GM19438 (cell line): ENCODE results near the gene RBM15.

Experiments
- ATAC-seq: cut with Tn5 transposase; IDR thresholded peaks from one replicate; pipeline ENCODE4 v1.9.1; 2021; ENCODE audit warnings: low read depth; ENCODE audit not compliant: unreplicated experiment

RBM15 gene

GRCh38 chr1:110348771-110349170 lies 9.6 kb downstream of the RBM15 start:
- ATAC-seq = no peak

DNA sequence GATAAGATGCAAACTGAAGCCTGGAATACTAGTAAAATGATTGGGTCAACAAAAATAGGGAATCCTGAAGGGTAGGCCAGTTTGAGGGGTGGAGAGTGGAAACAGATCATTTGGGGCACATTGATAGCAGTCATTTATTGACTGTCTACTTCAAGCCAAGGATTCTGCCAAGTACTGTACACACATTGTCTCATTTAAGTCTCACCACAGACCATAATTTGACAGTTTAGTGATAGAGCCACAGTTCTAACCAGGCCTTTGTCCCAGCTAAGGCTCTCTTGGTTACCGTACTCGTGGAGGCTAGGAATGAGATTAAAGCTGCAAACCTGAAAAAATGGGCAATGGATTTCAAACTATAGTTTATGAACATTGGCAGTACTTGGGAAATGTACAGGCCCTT lies 11.2 kb downstream of the RBM15 start:
- ATAC-seq = no peak

GRCh38 chr1:110355321-110355720 lies 16.1 kb downstream of the RBM15 start:
- no peak for ATAC-seq

DNA sequence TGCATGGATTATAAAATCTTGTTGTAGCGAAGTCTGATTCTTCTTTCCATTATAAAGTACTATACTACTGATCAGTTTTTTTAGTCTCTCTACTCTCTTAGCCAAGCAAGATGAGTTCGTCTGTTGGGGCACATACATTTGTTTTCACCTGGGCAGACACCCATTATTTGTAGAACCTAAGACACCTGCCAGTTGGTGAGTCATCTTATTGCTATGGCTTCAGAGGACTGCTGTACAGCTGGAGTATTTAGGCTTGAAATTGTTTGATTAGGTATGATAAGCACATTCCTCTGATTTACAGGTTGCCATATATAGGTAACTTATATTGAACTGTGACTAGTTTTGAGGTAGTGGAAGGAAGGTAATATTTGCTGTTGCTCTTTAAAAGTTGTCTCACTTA lies 17.2 kb downstream of the RBM15 start:
- ATAC-seq = no peak

- no peak for ATAC-seq
Measured at GRCh38 chr1:110360431-110360830, 21.3 kb downstream of the RBM15 start.

DNA sequence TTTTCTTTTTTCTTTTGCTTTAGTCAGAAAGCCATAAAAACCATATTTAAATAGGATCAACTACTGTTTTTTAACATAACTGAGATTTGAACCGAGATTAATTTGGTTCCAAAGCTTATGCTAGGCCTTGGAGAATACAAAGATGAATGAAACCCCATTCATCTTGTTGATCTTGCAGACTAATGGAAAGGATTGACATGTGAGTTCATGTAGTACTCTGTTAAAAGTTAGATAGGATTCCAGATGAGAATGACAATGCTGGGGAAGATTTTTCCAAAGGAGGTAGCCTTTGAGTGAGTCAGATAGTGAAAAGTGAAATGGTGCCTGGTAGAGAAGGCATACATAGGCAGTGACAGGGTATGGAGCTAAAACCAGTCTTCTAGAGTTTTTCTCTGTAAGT lies 22.7 kb downstream of the RBM15 start:
- no peak for ATAC-seq

- no peak for ATAC-seq
Measured at GRCh38 chr1:110364221-110364620, 25.0 kb downstream of the RBM15 start.

DNA sequence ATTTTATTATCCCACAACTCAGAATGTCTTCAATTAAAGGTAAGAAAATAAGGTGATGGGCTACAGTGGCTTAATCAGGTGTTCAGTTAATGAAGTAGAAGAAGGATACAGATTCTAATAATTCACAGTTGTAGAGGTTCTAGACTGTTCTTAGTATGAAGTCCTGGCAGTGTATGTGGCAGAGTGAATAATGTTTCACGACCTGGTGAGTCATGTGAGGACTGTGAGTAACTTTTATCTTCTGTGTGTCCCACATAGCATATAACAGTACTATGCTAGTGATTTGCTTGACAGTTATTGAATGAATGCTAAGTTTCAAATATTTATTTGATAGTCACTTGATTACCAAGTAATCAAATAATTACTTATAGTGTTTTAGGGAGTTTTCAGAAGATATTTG lies 31.6 kb downstream of the RBM15 start:
- no peak for ATAC-seq

DNA sequence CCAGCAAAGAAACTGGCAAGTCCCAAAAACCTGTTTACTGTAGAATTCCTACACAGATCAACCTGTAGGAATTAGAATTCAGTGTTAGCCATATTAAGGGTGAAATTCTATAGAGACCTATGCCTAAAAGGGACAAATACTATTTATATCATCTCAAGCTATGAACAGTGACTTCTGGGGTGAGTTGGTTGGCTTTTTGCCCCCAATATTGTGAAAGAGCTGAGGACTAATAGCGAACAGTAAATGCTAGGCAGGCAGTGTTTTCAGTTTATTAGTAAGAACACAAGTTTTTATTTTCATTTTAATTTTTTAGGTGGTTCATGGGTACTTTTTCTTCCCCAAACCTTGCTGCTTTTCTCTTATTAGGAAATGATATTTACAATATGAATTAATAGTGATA lies 36.3 kb downstream of the RBM15 start:
- ATAC-seq = no peak

DNA sequence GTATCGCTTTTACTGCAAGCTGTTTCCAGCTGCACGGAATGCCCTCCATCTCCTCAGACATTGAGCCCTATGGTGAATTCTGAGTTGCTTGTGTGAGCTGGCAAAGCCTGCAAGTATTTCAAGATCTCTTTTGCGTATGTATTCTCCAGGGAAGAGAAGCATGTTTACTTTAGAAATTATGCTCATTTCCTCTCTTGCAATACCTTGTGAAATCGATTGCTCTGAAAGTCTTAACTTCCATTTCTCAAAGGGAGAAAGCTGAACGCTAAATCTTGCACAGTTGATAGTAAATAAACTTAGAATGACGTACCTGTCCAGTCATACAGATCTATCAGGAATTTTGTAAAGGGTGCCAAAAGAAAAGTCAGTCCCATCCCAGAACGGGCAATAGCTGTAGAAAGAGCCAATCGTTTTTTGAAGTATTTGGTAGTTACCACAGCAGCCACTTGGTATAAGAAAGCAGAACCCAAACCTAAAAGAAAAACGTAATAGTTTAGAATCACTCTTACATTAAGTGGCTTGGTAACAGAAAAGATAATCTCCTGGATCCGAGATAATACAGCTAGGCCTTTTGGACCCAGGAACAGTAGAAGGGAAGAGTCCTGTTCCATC lies 41.6 kb downstream of the RBM15 start:
- no peak for ATAC-seq

DNA sequence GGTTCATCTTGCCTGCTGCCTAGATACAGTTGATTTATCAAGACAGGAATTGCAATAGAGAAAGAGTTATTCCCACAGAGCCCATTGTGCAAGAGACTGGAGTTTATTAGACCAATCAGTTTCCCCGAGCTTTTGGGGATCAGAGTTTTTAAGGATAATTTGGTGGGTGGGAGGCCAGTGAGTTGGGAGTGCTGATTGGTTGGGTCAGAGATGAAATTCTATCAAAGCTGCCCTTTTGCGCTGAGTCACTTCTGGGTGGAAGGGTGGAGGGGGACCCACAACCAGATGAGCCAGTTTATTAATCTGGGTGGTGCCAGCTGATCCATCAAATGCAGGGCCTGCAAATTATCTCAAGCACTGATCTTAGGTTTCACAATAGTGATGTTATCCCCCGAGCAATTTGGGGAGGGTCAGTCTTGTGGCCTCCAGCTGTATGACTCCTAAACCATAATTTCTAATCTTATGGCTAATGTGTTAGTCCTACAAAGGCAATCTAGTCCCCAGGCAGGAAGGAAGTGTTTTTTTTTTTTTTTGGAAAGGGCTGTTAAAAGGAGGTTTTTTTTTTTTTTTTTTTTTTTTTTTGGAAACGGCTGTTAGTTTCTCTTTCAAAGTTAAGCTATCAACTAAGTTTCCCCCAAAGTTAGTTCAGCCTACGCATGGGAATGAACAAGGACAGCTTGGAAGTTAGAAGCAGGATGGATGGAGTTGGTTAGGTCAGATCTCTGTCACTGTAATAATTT lies 44.2 kb downstream of the RBM15 start:
- ATAC-seq = no peak

DNA sequence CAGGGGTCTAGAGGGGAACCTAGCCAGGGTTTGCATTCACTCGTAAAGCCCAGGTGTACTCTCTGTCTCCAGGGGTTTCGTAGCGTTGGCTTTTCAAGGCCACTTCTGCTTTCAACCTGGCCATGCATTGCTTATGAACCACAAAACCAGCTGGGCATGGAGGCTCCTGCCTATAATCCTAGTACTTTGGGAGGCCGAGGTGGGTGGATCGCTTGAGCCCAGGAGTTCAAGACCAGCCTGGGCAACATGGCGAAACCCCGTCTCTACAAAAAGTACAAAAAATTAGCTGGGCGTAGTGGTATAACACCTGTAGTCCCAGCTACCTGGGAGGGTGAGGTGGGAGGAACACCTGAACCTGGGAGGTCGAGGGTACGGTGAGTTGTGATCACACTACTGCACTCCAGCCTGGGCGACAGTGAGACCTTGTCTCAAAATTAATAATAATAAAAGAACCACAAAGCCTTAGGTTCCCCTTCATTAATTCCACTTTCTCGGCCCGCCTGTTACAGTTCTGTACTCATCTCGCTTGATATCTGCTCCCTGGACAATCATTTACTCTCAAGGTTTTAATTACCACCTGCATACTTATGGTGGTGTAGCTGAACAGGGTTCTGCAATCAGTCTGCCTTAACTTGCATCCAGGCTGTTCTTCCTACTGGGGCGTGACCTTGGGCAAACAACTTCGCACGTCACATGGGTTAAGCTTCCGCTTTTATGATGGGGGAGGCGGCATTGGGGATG lies 45.6 kb downstream of the RBM15 start:
- peak; percentile 56 for ATAC-seq

GRCh38 chr1:110385369-110385768 lies 46.2 kb downstream of the RBM15 start:
- ATAC-seq = no peak

GRCh38 chr1:110387048-110387754 lies 48.0 kb downstream of the RBM15 start:
- no peak for ATAC-seq

GRCh38 chr1:110390096-110390495 lies 50.9 kb downstream of the RBM15 start:
- no peak for ATAC-seq

- ATAC-seq = no peak
Measured at GRCh38 chr1:110390692-110391245, 51.6 kb downstream of the RBM15 start, which contains the start of gene SLC16A4. Gene SLC16A4, minus strand, starts transcription at chr1:110391026. Its CDS starts 1,703 bp downstream, at chr1:110389323.

- ATAC-seq = no peak
Measured at GRCh38 chr1:110393286-110393685, 54.1 kb downstream of the RBM15 start.

GRCh38 chr1:110393691-110394492 lies 54.7 kb downstream of the RBM15 start:
- no peak for ATAC-seq

- ATAC-seq = no peak
Measured at GRCh38 chr1:110394493-110394820, 55.3 kb downstream of the RBM15 start.
